Measurements from ENCODE around the gene FXYD7.
"Not testable (repeated sequence)": the region's sequence is repeated elsewhere in the genome, so short reads cannot be mapped to it uniquely, and the experiment has no call there.

Gene FXYD7

DNA sequence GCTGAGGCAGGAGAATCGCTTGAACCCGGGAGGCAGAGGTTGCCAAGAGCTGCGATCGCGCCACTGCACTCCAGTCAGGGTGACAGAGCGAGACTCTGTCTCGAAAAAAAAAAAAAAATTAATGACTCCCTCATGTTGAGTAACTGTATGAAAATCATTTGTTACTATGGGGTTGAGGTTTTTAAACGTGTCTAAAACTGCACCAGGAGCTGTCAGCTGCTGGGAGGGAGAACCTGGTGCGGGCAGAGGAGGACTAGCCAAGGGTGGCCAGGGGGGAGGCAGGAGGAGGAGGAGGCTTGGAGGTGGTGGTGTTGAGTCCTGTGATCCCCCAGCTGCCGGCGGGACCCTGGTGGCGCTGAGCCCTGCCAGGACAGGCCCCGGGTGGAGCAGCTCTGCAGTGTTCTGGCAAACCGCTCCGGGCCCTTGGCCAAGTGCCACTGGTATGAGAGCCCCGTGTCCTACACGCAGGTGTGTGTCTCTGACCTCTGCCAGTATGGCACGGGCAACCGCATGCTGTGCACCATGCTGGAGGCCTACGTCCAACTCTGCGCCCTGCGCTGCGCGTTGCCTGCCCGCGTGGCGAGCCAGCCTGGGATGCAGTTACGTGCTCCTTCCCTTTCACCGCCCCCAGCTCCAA lies 44.5 kb upstream of the FXYD7 start:
- H3K4me3 ChIP-seq (ENCODE audit: low read depth in 1 of 2, low read length in 1 of 2) = no peak overlapping the region
- no peaks in the 10 kb centered on the region for H3K36me3 ChIP-seq
- no peak overlapping the region for H3K27ac ChIP-seq
- no peaks in the 10 kb centered on the region for H3K4me1 ChIP-seq (ENCODE audit: control insufficient read depth in 1 of 2, insufficient read depth in 1 of 2, low read depth in 1 of 2, low read length in 1 of 2)
- H3K27me3 ChIP-seq = no peaks in the 10 kb centered on the region
- TF ChIP-seq CTCF (IDR thresholded peaks at IDR 0.05) = no peak
- no peaks in the 10 kb centered on the region for H3K9me3 ChIP-seq

DNA sequence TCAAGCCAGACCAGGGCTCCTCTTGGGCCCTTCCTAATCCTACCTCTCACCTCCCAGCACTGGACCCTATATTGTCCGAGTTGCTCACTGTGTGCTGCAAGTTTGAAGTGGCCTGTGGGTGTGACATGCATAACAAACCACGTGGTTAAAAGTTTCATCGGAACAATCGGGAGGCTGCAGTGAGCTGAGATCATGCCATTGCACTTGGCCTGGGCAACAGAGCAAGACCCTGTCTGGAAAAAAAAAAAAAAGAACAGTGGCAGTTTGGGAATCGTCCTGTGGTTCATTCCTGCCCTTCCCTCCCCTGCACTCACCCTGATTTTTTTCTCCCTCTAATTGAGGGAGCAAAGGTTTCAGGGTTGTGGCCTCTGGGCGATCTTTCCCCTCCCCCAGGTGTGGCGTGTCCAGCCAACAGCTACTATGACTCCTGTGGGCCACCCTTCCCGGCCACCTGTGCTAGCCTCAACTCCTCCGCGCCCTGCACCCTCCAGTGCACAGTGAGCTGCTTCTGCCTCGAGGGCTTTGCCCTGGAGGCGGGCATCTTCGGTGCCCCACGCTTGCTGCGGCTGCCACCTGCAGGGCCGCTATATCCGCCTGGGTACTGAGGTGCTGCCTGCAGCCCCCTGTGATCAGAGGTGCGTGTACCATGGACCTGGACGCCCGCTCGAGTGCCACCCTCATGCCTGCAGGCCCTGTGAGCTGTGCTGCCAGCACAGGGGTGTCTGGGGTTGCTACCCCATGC lies 43.7 kb upstream of the FXYD7 start:
- Histone ChIP-seq H3K4me3 (ENCODE audit: low read depth in 1 of 2, low read length in 1 of 2) (no peak overlapping the region), H3K27me3 (no peaks in the 10 kb centered on the region), H3K36me3 (no peaks in the 10 kb centered on the region), H3K9me3 (no peaks in the 10 kb centered on the region), H3K27ac (no peak overlapping the region), H3K4me1 (ENCODE audit: control insufficient read depth in 1 of 2, insufficient read depth in 1 of 2, low read depth in 1 of 2, low read length in 1 of 2) (no peaks in the 10 kb centered on the region)
- TF ChIP-seq CTCF (IDR thresholded peaks at IDR 0.05) = no peak

DNA sequence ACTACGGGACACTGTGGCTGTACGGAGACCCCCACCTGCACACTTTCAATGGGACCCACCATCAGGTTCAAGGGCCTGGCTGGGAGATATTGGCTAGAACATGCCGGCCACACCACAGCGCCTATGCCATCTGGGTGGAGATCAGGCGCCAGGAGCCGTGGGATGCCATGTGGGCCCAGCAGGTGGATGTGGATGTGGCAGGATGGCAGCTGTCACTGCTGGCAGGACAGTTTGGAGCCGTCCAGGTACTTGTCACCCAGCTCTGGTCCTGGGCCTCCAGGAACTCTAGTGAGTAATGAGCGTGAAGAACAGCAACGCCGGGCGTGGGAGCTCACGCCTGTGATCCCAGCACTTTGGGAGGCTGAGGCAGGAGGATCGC lies 43.2 kb upstream of the FXYD7 start:
- no peak for TF ChIP-seq CTCF (IDR thresholded peaks at IDR 0.05)
- Histone ChIP-seq H3K27ac (no peak overlapping the region), H3K36me3 (no peaks in the 10 kb centered on the region), H3K4me3 (ENCODE audit: low read depth in 1 of 2, low read length in 1 of 2) (no peak overlapping the region), H3K9me3 (no peaks in the 10 kb centered on the region), H3K4me1 (ENCODE audit: control insufficient read depth in 1 of 2, insufficient read depth in 1 of 2, low read depth in 1 of 2, low read length in 1 of 2) (no peaks in the 10 kb centered on the region), H3K27me3 (no peaks in the 10 kb centered on the region)

GRCh38 chr19:35100588-35101533 lies 42.2 kb upstream of the FXYD7 start:
- no peak for TF ChIP-seq CTCF (IDR thresholded peaks at IDR 0.05)
- Histone ChIP-seq H3K27ac (no peak overlapping the region), H3K27me3 (no peaks in the 10 kb centered on the region), H3K4me3 (ENCODE audit: low read depth in 1 of 2, low read length in 1 of 2) (no peak overlapping the region), H3K9me3 (no peaks in the 10 kb centered on the region), H3K4me1 (ENCODE audit: control insufficient read depth in 1 of 2, insufficient read depth in 1 of 2, low read depth in 1 of 2, low read length in 1 of 2) (no peaks in the 10 kb centered on the region), H3K36me3 (no peaks in the 10 kb centered on the region)

GRCh38 chr19:35101949-35102348 lies 41.1 kb upstream of the FXYD7 start:
- H3K27me3 ChIP-seq; H3K4me1 ChIP-seq (ENCODE audit: control insufficient read depth in 1 of 2, insufficient read depth in 1 of 2, low read depth in 1 of 2, low read length in 1 of 2); H3K36me3 ChIP-seq; H3K9me3 ChIP-seq; H3K4me3 ChIP-seq (ENCODE audit: low read depth in 1 of 2, low read length in 1 of 2); H3K27ac ChIP-seq: not testable (repeated sequence)

GRCh38 chr19:35103614-35104013 lies 39.4 kb upstream of the FXYD7 start:
- not testable (repeated sequence) for H3K4me3 ChIP-seq (ENCODE audit: low read depth in 1 of 2, low read length in 1 of 2); H3K36me3 ChIP-seq; H3K9me3 ChIP-seq; H3K27me3 ChIP-seq; H3K27ac ChIP-seq; H3K4me1 ChIP-seq (ENCODE audit: control insufficient read depth in 1 of 2, insufficient read depth in 1 of 2, low read depth in 1 of 2, low read length in 1 of 2)
